H1 (cell line): Measurements from ENCODE around the gene CPED1.

Source experiments
- JUN ChIP-seq: IDR thresholded peaks from 2 replicates; pipeline ENCODE4 v1.6.1; 2011; ENCODE audit warnings: low read depth, mild to moderate bottlenecking, improper control_type of control experiment, low read length
- TF ChIP-seq, protein P1 (sequence below): IDR thresholded peaks from 2 replicates; pipeline ENCODE4 v1.6.1; 2012; ENCODE audit warnings: inconsistent platforms
- TF ChIP-seq, protein P2 (sequence below), 3 experiments: IDR thresholded peaks; 1 replicate in 2 of 3; 2 replicates in 1 of 3; pipeline versions ENCODE4 v1.5.1 to v1.6.1; 2011; ENCODE audit warnings: low read length in 3 of 3, mild to moderate bottlenecking in 3 of 3, inconsistent platforms in 2 of 3, low read depth in 1 of 3, moderate library complexity in 1 of 3; ENCODE audit not compliant: insufficient read depth in 1 of 3; ENCODE audit errors: control extremely low read depth in 1 of 3
- TF ChIP-seq, protein P3 (sequence below): IDR thresholded peaks from 2 replicates; pipeline ENCODE4 v1.6.1; 2012; ENCODE audit warnings: low read length, inconsistent platforms

DNA sequence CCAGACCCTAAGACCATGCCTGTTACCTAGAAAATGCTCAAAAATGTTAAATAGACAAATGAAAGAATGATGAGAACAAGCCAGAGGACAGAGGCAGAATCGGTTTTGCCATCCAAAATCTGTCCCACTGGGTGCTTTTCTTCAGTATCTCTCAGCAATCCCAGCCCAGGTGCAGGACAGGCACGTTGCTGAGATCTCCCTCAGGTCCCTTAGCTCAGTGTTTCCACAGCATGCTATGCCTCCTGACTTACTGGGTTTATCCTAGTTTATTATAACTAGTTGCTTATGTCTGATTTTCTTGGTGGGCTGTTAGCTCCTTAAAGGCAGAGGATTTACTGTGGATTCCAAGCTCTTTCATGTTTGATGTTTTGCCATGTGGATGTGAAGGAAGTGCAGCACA is 20.3 kb downstream of the CPED1 start:
- no peak for TF ChIP-seq JUN
- TF ChIP-seq, protein P1, sequence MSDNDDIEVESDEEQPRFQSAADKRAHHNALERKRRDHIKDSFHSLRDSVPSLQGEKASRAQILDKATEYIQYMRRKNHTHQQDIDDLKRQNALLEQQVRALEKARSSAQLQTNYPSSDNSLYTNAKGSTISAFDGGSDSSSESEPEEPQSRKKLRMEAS: no peak
- TF ChIP-seq, protein P2, sequence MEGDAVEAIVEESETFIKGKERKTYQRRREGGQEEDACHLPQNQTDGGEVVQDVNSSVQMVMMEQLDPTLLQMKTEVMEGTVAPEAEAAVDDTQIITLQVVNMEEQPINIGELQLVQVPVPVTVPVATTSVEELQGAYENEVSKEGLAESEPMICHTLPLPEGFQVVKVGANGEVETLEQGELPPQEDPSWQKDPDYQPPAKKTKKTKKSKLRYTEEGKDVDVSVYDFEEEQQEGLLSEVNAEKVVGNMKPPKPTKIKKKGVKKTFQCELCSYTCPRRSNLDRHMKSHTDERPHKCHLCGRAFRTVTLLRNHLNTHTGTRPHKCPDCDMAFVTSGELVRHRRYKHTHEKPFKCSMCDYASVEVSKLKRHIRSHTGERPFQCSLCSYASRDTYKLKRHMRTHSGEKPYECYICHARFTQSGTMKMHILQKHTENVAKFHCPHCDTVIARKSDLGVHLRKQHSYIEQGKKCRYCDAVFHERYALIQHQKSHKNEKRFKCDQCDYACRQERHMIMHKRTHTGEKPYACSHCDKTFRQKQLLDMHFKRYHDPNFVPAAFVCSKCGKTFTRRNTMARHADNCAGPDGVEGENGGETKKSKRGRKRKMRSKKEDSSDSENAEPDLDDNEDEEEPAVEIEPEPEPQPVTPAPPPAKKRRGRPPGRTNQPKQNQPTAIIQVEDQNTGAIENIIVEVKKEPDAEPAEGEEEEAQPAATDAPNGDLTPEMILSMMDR (IDR thresholded peaks at IDR 0.05; ENCODE audit: control extremely low read depth in 1 of 3, insufficient read depth in 1 of 3, low read depth in 1 of 3, low read length in 3 of 3): no peak
- TF ChIP-seq, protein P3, sequence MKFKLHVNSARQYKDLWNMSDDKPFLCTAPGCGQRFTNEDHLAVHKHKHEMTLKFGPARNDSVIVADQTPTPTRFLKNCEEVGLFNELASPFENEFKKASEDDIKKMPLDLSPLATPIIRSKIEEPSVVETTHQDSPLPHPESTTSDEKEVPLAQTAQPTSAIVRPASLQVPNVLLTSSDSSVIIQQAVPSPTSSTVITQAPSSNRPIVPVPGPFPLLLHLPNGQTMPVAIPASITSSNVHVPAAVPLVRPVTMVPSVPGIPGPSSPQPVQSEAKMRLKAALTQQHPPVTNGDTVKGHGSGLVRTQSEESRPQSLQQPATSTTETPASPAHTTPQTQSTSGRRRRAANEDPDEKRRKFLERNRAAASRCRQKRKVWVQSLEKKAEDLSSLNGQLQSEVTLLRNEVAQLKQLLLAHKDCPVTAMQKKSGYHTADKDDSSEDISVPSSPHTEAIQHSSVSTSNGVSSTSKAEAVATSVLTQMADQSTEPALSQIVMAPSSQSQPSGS: no peak
